Measurements from ENCODE around the gene MATN1.

GRCh38 chr1:30666756-30667273 is 56.6 kb downstream of the MATN1 start:
- no peak for TF ChIP-seq POLR2A (IDR thresholded peaks at IDR 0.05; ENCODE audit: low read depth, low read length)
- TF ChIP-seq MAFK (IDR thresholded peaks at IDR 0.05; ENCODE audit: low read depth, low read length): no peak
- TF ChIP-seq, protein P1, sequence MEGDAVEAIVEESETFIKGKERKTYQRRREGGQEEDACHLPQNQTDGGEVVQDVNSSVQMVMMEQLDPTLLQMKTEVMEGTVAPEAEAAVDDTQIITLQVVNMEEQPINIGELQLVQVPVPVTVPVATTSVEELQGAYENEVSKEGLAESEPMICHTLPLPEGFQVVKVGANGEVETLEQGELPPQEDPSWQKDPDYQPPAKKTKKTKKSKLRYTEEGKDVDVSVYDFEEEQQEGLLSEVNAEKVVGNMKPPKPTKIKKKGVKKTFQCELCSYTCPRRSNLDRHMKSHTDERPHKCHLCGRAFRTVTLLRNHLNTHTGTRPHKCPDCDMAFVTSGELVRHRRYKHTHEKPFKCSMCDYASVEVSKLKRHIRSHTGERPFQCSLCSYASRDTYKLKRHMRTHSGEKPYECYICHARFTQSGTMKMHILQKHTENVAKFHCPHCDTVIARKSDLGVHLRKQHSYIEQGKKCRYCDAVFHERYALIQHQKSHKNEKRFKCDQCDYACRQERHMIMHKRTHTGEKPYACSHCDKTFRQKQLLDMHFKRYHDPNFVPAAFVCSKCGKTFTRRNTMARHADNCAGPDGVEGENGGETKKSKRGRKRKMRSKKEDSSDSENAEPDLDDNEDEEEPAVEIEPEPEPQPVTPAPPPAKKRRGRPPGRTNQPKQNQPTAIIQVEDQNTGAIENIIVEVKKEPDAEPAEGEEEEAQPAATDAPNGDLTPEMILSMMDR (conservative IDR thresholded peaks at IDR 0.05; ENCODE audit: low read depth, low read length): no peak
- TF ChIP-seq USF2 (IDR thresholded peaks at IDR 0.05; ENCODE audit: low read depth, low read length): no peak
- TF ChIP-seq CEBPB (IDR thresholded peaks at IDR 0.05; ENCODE audit: low read depth, low read length): no peak
- TF ChIP-seq RAD21 (IDR thresholded peaks at IDR 0.05; ENCODE audit: low read length): no peak

Measured in IMR-90 (cell line).